NK-92 (cell line): Measurements from ENCODE around the gene RABGGTA.

Source experiments
- DNase-seq: peaks from one replicate; lab custom pipeline; 2025; ENCODE audit not compliant: unreplicated experiment; lab: John Stamatoyannopoulos, UW

RABGGTA gene

GRCh38 chr14:24307156-24307574 is 35.8 kb upstream of the RABGGTA start:
- DNase-seq = no peak

GRCh38 chr14:24304019-24304387 is 32.6 kb upstream of the RABGGTA start:
- DNase-seq = no peak

DNA sequence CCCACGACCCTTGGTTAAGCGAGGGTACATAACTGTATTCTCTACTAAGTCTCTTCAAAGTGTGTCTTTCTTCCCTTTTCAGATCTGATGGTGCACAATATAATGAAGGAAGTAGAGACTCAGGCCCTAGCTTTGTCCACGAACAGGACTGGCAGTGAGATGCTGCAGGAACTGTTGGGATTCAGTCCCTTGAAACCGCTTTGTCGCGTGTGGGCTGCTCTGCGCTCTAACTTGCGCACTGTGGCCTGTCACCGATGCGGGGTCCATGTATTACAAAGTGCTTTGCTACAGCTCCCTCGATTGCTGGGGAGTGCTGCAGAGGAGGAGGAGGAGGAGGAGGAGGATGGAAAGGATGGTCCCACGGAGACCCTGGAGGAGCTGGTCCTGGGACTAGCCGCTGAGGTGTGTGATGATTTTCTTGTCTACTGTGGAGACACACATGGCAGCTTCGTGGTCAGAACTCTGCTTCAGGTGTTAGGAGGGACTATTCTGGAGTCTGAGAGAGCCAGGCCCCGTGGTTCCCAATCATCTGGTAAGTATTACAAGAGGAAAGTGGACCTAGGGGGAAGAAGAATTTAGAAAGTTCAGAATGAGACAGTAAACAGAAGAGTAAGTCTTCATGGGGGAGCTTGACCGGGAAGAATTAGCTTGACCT is 29.1 kb upstream of the RABGGTA start:
- no peak for DNase-seq

DNA sequence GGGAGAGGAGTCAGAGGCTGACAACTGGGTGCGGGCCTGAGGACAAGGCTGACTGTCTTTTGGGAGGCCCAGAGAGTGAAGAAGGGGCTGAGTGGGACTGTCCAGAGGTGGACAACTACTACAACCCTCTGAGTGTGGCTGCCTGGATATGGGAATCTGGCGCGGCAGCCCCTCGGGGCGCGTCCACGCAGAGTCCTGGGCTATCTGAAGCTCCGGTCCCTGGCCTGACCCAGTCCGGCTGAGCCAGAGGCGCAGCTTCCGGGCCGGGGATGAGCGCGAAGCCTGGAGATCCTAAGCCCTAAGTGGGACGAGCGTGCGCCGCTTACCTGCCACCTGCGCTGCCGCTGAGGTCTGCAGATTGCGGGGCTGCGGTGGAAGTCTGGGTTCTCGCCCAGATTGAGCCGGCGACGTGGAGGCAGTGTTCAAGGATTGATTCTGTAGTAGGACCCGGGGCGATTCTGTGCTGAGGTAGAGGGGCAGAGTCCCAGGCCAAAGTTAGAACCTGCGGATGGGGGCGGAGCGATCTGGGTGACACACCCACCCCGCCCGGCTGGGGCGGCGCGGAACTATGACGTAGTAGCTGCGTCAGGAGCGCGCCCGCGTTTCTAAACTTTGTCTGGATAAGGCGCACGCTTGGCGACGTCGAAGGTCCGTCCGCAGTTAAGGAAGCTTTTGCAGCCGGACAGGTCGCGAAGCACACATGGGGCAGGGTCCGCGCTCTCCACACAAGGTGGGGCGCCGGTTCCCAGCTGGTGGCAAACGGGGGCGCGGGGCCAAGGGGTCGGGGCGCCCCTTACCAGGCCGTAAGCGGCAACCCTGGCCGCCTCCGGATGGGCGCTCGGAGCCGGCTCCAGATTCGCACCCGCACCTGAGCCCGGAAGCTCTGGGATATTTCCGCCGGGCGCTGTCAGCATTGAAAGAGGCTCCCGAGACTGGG is 28.1 kb upstream of the RABGGTA start, which contains the start of the genes DHRS1 and NOP9:
Gene DHRS1 (minus strand): TSS at position 526 of the 937 bp plus-strand sequence. CDS start 674 bp downstream, outside the sequence.
Gene NOP9 (plus strand): TSS at position 596 of the 937 bp plus-strand sequence. CDS start 105 bp downstream, at position 701.
- no peak for DNase-seq

DNA sequence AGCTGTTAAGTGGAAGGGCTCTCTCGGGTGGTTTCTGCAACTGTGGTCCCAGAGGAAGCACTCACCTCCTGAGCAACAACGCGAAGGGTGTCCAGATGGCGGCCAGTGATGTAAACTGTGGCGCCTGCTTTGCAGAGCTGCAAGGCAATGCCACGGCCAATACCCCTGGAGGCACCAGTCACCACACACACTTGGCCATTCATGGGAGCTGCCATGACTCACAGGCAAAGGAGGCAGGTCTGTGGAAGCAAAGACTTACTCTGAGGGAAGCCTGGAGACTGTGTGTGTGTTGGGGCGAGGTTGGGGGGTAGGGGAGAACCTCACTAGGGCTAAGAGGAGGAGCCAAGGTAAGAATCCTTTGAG is 27.5 kb upstream of the RABGGTA start:
- no peak for DNase-seq

DNA sequence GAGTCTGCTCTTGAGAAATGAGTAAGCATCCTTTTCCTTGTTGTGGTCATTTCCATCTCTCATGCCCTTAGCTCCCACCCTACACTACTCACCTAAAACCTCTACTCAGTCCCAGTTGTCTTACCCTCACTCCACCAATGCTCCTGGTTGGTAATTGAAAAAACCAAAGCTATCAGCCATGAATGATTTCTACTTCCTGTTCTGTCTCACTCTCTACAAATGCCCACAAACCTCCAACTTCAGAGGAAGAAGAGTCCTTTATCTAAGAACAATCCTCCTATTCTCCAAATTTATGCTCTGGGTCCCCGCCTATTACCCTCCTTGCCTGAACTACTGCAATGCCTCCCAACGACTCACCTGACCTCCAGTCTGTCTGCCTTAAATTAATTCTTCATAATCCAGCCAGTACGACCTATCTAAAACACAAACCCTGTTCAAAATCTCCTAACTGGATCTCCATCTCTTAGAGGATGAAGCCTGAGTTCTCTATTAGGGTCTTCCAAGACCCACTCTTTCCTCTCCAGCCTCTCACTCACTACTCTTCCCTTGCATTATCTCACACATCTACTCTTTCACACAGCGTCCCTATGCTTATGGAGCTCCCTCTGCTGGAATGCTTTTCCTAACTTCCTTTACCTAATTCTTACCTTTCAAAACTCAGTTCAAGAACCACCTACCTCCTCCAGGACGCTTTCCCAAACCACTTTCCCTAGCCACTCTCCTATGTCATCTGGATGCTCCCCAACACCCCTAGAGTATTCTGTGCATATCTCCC is 26.0 kb upstream of the RABGGTA start:
- DNase-seq = no peak

DNA sequence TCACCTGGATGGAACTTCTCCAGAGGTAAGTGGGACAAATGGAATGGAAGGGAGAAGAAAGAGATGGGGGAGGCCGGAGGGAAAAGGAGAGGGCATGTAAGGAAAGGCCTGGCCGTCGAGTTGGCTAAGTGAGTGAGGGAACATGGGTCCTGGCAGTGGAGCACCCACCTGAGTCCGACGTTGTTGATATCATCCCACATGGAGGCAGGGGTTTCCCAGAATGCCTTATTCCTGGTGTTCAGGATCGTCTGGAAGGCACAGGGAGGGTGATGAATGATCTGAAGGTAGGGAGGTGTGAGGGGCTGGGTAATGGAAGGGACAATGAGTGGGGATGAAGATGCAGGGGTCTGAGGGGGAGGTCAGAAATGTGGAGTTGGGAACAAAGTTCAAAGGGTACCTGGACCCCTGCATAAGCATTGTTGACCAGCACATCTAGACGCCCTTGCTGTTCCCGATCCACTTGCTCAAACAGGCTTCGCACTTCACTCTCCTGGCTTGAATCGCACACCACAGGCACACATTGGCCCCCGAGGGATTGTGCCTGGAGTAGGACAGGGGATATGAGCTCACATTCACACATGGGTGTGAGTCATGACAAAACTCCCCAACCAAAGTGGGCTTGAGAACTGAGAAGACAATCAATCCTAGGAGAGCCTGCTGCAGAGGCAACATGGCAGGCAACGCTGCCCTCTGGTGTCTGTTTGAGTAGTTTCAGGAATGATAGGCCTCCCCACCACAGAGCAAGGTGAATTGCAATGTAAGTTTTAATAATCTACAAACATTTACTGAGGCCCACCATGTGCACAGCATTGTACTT is 25.2 kb upstream of the RABGGTA start:
- DNase-seq = no peak

DNA sequence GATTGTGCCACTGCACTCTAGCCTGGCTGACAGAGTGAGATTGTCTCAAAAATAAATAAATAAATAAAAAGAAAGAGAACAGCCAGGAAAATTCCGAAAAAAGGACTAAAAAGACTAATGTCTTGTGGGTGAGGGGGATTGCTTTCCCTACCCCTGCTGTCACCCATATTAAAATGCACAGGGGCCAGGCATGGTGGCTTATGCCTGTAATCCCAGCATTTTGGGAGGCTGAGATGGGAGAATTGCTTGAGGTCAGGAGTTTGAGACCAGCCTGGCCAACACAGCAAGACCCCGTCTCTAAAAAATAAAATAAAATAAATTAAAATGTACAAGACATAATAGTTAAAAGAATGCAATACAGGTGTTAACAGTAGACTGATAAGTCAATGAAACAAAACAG is 22.1 kb upstream of the RABGGTA start:
- DNase-seq = no peak

GRCh38 chr14:24292118-24292807 is 20.9 kb upstream of the RABGGTA start:
- no peak for DNase-seq

DNA sequence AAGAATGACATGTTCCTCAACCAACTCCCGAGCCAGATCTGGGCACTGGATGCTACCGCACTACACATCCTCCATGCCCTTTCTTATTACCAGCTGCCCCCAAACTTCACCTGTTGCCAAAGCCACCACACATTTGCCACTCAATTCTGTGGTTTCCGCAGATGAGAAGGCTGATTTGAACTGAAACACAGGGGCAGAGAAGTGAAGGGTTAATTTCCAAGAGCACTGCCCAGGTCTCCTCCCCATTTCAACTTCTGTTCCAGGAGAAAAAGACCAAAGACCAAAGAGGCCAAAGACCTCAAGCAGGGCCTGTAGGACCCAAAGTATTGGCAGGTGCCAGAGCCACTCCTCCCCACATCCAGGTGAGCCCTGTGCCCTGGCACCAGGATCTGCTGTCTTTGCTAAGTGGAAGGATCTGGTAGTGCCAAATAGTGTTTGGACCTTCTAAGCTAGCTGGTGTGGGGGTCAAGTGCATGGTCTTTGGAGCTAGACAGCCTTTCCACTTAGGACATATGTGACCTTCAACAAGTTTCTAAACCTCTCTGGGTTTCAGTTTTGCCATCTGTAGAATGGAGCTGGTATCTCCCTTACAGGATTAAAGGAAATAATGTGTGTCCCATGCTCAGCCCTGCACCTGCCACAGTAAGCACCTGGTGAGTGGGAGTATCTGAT is 20.2 kb upstream of the RABGGTA start:
- no peak for DNase-seq

- no peak for DNase-seq
Measured at GRCh38 chr14:24290746-24291145, 19.3 kb upstream of the RABGGTA start.

DNA sequence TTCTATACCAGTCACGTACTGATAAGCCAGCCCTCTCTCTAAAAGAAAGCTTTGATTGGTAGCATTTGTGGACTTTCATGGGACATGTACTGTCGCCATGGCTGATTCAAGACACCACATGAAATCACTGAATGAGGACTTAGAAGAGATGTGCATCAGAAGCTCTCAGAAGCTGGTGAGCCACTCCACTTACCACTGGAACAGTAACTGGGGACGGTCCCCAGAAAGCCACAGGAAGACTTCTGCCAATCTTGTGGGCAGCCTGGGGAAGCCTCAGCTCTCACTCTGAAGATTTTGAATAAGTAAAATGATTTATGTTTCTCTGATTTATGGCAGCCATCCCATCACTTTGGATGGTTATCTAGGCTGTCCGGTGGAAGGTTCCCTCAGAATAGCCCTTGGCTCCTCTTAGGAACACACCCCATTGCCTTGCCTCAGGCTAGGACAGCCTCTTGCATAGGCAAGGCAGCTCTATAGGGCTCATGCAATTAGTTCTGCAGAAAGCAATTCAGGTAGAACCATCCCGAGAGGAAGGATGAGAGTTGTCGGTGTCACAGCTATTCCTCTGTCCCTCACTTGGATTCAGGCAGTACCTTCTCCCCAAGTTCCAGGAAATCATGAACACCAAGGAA is 18.4 kb upstream of the RABGGTA start:
- DNase-seq = no peak

GRCh38 chr14:24286996-24287395 is 15.6 kb upstream of the RABGGTA start:
- no peak for DNase-seq

DNA sequence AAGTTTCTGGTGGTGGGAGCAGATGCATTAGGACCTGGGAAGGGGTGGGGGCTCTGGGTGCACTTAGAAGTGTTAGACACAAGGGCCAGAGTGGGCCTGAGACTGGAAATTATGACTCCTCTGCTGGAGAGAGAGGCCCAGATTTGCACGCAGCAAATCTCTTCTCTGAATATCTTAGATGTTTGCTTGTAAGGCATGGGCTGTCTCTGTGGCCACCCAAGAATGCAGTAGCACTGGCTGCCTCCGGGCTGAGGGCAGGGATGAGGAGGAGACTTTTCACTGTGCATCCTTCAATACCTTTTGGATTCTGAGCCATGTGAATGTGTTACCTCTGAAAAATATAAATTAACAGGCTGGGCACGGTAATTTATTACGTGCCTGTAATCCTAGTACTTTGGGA is 14.0 kb upstream of the RABGGTA start:
- DNase-seq = no peak

GRCh38 chr14:24284501-24285035 is 13.2 kb upstream of the RABGGTA start:
- DNase-seq = no peak

DNA sequence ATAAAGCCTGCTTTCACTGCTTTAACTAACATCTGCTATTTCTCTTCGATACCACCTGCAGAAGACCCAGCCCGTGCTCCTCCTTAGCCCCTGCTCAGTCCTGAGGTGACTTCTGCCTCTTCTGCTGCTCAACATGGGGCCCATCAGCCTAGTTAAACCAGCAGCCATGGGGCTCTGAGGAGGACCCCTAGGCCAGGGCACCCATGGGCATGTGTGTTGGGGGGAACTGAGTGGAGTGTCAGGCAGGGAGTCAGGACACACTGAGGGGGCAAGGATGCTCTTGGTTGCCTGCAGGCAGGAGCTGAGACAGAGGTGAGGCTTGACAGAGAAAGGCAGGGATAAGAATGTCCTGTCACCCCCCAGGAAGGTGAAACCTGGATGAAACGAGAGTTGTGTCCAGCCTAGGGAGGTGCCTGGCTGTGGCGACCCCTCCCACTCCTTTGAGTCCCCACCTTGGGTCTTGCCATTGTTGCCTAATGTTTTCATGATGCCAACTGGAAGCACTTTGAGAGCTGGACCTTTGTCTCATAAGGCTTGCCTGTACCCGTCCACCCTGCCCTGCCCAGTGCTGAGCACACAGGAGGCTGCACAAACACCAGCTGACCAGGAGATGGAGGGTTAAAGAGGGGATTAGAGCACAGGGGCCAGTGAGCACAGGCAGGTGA is 12.5 kb upstream of the RABGGTA start:
- DNase-seq = no peak

- no peak for DNase-seq
Measured at GRCh38 chr14:24282736-24283135, 11.3 kb upstream of the RABGGTA start.

DNA sequence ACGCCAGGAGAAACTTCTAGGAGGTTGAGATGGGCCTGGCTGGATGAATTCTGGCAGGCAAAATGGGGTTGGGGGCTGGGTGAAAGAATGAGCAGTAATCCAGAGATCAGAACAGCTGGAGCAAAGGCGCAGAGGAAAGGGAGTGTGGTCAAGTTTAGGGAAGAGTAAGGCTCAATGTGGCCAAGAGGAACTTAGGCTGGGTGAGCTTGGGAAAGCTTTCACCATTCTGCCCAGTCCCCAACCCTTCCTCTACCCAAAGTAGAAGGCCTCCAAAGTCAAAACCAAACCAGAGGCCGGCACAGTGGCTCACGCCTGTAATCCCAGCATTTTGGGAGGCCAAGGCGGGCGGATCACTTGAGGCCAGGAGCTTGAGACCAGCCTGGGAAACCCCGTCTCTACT is 10.2 kb upstream of the RABGGTA start:
- DNase-seq = no peak
